HG03280 (cell line): ENCODE results near the gene ANAPC5.

Experiments used
- ATAC-seq: cut with Tn5 transposase; IDR thresholded peaks from one replicate; pipeline ENCODE4 v1.9.1; 2021; ENCODE audit warnings: mild to moderate bottlenecking, moderate library complexity; ENCODE audit not compliant: unreplicated experiment

Gene ANAPC5

DNA sequence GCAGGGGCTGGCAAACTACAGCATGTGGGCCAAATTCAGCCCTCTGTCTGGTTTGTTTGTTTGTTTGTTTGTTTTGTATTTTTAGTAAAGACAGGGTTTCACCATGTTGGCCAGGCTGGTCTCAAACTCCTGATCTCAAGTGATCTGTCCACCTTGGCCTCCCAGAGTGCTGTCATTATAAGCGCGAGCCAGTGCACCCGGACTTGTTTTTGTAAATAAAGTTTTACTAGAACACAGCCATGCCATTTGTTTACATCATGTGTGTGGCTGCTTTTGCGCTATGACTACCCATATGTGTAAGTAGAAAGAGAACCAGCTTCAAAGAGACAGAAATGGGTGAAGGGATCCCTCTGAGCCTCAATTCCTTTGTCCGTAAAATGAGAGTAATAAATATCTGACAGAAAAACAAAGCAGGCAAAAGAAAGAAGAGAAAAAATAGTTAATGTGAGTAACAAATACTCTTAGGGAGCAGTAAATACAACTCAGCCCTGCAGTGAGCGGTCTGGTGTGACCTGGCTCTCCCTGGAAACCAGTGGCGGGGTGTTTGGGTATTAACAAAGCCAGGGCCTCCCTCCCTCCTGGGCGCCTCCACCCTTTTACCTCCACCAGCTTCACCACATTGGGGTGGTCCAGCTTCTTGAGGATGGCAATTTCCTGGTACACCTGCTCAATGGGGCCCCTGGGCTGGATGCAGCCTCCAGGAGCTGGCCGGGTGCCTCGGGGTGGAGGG lies 88.8 kb downstream of the ANAPC5 start:
- no peak for ATAC-seq

DNA sequence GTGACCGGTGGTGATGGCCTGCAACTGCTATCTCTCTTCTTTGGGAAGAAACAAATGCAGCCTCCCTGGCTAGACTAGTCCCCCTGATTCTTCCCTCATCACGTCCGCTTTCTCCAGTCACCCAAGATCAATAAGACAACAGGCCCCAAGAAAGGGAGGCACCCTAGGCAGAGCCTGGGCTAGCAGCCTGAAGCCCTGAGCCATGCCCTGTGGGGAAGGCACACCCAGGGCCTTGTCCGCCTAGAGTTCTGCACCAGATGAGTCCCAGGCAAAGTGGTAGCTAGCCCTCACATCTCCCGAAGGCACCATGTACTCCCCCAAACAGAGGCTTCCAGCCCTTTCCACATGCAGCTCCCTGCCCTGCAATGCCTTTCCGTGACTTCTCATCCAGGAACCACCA lies 90.8 kb downstream of the ANAPC5 start:
- ATAC-seq: no peak

DNA sequence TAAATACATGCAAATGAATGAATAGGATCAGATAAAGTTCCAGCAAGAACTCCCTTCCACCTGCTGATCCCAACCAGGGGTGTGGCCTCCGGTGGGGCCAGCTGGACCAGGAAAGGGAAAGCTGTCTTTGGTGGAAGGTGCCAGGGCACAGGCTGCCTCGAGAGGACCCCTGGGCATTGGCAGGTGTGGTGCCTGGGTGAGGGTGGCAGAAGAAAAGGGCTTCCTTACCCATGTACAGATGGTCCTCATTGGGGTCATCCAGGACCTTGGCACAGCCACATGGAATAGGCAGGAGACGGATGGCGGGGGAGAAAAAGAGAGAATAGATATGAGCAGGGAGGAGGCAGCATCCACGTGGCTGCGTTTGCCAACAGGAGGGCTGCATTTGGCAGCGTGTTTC lies 92.1 kb downstream of the ANAPC5 start:
- ATAC-seq: no peak

DNA sequence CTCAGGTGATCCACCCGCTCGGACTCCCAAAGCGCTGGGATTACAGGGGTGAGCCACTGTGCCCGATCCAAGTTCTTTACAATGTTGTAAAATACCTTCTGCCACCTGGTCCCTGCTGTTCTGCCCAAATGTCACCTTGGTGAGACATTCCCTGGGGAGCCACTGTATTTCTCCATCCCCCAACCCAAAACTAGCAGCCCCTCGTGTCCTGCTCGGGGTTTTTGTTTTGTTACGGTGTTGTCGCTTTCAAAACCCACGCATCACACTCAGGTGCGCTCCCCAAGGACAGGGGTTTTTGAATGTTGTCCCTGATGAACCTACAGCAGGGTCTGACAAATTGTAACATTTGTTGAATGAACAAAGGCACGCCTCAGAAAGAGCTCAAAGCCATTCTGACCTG lies 93.1 kb downstream of the ANAPC5 start:
- ATAC-seq: no peak
